Measurements from ENCODE around the gene SPINT2.
A peak's percentile ranks its signal among the peaks of the same experiment; 100 is the strongest.
"Not testable (repeated sequence)": the region's sequence is repeated elsewhere in the genome, so short reads cannot be mapped to it uniquely, and the experiment has no call there.

SPINT2 gene

DNA sequence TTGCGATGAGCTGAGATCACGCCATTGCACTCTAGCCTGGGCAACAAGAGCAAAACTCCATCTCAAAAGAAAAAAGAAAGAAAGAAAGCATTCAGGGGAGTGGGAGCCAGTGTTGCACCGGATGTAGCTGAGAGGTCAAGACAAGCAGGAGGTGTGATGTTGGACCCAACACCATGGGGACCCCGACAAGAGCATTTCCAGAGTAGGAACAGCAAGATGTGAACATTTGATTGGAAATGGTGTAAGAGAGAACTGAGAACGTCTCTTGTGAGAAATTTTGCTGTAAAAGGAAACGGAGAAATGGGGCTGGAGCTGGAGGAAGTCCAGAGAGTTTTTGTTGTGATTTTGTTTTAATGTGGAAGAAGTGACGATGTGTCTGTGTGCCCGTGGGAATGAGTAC is 24.6 kb upstream of the SPINT2 start:
- DNase-seq (ENCODE audit: low read depth in 2 of 2): no peak

DNA sequence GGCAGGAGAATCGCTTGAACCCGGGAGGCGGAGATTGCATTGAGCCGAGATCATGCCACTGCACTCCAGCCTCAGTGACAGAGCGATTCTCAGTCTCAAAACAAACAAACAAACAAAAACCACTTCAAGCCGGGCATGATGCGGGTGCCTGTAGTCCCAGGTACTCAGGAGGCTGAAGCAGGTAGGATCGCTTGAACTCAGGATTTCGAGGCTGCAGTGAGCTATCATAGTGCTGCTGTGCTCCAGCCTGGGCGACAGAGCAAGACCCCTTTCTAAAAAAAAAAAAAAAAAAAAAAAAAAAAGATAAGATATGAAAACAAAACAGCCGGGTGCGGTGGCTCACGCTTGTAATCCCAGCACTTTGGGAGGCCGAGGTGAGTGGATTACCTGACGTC is 21.1 kb upstream of the SPINT2 start:
- DNase-seq (ENCODE audit: low read depth in 2 of 2): no peak

DNA sequence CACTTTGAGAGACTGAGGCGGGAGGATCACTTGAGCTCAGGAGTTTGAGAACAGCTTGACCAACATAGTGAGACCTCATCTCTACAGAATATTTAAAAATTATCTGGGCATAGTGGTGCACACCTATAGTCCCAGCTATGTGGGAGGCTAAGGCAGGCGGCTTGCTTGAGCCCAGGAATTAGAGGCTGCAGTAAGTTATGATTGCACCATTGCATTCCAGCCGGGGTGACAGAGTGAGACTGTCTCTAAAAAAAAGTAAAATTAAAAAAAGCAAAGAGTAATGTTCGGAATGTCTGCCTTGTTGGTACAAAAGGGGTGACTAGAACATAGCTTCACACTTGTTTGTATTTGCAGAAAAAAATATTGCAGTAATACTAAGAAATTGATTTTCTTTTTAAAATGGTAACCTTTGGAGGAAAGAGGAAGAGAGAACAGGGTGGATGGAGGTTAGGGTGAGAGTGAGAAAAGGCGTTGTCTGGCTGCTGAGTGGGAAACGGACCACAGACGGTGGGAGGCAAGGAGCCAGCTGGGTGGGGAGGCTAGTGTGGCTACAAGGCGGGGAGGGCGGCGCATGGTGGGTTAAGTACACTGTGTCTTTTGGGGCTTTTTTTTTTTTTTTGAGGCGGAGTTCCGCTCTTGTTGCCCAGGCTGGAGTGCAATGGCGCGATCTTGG is 18.4 kb upstream of the SPINT2 start:
- no peak for DNase-seq (ENCODE audit: low read depth in 2 of 2)

DNA sequence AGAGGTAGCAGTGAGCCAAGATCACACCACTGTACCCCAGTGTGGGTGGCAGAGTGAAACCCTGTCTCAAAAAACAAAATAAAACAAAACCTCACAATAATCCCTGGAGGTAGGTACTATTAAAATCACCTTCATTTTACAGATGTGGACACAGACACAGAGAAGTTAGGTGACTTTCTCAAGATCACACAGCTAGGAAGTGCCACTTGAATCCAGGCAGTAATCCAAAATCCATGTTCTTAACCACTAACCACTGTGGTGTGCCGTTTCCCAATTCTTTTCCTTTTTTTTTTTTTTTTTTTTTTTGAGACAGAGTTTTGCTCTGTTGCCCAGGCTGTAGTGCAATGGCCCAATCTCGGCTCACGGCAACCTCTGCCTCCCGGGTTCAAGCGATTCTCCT is 17.2 kb upstream of the SPINT2 start:
- no peak for DNase-seq (ENCODE audit: low read depth in 2 of 2)

DNA sequence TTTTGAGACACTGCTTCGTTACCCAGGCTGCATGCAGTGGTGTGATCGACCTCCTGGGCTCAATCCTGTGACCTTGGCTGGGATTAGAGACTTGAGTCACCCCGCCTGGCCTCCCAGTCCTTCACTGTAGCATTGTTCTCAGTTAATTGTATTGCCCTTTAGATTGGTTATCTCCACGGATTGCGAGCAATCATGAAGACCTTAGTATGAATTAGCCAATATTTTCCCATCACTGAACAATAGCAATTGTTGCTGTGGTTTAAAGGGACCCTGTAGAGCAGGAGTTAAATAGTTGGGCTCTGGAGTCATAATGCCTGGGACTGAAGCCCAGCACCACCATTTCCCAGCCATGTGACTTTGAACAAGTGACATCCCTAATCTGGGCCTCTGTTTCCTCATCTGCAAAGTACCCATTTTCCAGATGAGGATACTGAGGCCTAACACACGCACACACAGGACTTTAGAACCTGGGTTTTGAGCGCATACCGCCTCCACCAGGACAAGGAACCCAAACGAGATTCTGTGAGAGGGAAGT is 16.6 kb upstream of the SPINT2 start:
- DNase-seq (ENCODE audit: low read depth in 2 of 2): no peak

DNA sequence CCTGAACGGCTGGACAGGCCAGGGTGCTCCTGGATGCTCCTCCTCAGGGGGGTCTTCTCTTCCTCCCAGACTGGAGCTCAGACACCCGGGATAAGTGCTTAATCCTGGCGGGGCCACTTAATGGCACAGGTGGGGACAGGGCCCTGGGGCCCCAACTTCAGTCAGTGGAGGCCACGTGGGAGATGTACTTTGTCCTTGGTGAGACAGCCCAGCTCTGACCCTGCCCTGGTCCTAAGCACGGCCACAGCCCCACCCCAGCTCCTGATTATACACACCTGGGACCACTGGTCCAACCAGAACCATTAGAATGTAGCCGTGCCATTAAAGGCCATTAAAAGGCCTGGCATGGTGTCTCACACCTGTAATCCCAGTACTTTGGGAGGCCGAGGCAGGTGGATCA is 16.0 kb upstream of the SPINT2 start:
- DNase-seq (ENCODE audit: low read depth in 2 of 2): no peak

DNA sequence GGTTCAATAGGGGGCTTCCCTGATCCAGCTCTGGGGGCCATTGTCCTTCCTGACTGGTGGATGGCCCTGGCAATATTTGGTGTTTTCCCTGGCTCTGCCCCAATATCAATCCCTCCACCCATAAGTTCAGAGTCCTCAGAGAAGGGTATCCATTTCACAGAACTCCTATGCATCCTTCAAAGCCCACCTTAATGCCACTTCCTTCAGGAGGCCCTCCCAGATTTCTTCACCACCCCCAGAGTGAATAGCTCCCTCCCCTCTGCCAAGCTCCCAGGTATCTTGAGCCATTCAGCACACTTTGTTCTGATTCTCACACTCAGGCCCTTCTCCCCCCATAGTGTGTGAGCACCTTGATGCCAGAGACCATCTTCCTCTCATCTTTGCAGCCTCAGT is 13.9 kb upstream of the SPINT2 start:
- no peak for DNase-seq (ENCODE audit: low read depth in 2 of 2)

DNA sequence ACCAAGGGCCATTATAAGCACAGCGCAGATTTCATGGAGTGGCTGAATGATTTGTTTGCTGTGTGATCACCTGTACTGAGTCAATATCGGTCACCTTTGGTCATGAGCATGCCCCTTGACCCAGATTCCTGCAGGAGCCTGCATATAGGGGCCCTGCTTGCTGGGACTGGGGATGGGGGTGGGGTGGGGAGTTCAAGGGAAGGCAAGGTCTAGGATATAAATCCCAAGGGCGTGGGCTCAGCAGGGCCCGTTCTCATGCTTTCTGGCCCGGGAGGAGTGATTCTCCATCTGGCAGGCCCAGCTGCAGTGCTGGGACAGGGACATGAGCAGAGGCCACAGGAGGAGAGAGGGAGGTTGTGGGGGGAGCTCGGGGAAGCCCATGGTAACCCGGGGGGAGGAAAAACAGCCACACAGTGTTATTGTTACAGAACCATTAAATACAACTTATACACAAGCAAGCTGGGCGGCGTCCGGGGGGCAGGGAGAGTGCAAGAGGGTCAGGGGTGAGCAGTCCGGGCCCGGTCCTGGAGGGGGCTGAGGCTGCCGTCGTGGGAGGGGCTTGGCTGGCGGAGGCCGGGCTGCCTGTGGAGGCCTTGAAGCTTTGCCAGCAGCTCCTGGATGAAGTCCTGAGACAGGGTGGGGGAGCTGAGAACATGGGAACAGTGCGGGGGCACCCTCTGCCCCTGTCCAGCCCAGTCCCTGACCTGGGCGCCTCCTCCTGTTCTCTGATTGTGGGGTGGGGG is 13.4 kb upstream of the SPINT2 start:
- no peak for DNase-seq (ENCODE audit: low read depth in 2 of 2)

DNA sequence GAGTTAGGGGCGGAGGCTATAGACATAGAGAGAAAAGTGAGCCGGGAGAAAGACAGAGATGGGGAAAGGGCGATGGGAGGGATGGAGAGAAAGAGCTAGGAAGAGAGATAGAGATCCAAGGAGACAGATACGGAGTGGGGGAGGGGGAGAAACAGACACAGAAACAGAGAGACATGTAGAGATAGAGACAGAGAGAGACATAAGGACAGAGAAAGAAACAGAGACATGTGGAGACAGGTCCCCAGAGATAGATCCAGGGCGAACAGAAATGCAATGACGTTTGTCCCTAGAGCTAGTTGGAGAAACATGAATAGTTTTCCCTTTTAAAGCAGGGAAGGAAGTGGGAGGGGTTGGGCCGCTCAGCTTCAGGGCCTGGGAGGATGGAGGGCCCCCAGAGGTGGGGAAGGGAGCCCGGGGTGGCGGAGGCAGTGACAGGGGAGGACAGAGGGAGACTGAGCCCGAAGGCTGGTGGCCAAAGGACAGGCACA is 12.8 kb upstream of the SPINT2 start:
- no peak for DNase-seq (ENCODE audit: low read depth in 2 of 2)

DNA sequence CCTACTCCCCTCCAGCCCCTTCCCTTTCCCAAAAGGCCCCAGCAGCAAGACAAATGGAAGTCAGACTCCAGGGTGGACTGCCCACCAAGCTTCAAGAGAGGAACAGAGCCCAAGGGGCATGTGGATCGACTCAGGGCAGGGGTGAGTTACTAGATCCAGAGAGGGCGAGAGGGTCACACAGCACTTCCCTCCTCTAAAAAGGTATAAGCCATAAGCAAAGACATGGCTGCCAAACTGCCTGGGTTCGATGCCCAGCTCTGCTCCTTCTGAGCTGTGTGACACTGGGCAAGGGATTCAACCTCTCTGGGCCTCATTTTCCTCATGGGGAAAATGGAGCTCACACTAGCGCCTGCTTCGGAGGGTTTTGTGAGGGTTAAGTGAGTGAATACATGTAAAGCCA is 12.0 kb upstream of the SPINT2 start:
- no peak for DNase-seq (ENCODE audit: low read depth in 2 of 2)

DNA sequence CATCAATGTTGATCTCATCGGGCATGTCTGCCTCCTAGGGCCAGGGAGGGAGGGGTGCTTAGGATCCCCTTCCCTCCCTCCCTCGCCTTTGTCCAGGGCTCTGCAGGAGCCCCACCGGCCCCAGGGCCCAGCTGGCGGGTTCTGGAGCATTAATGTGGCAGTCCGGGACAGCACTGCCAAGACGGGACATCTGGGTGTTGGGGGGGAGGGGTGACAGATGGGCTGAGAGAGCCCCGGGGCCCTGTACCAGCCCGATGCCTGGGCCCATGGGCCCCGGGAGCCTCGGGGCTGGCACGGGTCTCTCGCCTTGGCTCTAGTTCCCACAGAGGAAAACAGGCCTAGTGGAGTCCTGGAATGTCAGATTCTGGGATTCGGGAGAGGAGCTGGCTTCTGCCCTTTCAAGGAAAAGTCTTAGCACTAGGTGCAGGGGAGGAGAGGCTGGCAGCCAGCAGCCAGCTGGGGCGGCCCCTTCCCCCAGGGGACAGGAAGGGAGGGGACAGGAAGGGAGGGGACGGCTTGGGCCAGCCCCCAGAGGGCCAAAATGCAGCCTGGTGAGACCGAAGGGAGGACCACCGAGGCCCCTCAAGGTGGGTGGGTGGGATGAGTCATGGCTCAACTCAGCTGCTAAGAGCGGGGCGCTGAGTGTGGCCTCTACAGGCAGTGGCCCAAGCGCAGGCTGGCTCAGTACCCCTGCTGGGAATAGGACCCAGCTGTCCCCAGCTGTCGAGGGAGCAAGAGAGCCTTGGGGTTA is 11.3 kb upstream of the SPINT2 start:
- no peak for DNase-seq (ENCODE audit: low read depth in 2 of 2)

DNA sequence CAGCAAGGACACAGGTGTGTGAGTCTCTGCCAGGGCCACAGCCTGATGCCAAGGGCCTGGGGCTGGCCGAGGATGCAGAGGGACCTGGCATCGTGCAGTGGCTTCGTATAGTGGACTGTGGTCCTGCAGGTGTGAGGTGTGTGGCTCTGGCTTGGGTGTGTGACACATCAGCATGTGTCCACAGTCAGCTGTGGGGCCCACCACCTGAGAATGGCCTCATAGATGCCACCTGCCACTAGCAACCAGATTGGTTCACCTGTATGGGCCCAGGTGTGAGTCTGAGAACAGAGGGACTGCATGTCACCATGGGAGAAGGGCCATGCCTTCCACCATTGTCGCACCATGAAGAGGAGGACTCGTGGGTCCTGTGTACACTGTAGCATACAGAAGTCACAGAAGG is 10.6 kb upstream of the SPINT2 start:
- DNase-seq (ENCODE audit: low read depth in 2 of 2): no peak

DNA sequence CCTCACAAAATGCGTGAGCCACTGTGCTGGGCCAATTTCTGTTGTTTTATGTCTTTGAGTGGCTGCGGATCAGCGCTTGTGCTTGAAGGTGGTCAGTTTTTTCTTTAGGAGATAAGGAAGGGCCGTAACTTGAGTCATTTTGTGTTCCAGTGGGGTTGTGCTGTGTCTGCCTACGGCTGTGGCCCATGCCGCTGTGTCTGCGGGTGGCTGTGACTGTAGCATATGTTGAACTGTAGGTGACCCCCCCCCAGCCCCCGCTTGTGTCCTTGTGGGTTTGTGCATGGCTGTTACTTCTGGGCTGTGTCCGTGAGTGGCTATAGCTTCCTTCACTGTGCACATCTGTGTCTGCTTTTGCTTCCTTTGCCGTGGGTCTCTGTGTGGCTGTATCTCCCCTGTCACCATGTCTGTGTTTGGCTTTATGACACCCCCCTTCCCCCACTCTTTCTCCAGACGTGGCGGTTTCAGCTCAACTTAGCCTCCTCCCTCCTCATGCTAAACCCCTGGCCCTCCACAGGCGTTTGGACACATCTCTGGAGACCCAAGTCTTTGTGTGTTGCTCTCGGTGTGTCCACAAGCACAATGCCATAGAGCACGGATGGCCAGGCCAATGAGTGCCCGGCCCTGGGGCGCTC is 8.9 kb upstream of the SPINT2 start:
- DNase-seq (ENCODE audit: low read depth in 2 of 2): no peak

DNA sequence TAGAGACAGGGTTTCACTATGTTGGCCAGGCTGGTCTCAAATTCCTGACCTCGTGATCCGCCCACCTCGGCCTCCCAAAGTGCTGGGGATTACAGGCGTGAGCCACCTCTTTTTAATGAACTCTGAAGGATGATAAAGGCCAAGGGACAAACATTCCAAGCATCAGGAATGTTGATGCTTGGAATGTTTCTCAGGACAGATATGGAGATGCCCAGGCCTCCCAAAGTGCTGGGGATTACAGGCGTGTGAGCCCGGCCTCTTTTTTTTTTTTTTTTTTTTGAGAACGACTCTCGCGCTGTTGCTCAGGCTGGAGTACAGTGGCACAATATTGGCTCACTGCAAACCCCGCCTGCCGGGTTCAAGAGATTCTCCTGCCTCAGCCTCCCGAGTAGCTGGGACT is 2.4 kb upstream of the SPINT2 start:
- DNase-seq (ENCODE audit: low read depth in 2 of 2): not testable (repeated sequence)

DNA sequence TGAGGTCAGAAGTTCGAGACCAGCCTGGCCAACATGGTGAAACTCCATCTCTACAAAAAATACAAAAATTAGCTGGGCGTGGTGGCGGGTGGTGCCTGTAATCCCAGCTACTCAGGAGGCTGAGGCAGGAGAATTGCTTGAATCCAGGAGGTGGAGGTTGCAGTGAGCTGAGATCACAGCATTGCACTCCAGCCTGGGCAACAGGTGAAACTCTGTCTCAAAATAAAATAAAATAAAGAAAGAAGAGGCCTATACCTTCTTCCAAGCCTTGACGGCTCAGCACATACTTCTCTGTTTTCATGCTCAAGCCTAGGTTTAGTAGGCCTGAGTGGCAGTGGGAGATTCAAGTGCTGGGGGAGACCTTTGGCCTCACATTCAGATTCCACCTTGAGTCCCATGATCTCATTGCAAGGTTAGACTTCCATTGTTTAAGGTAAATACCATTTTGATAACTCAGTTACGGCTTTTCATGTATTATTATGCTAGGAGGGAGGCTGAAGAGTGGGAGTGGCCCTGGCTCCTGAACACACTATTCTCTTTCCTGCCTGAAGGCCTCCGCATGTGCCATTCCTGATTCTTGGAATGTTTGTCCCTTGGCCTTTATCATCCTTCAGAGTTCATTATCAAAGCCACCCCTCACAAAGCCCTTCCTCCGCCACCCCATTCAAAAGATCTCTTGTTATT is 1.6 kb upstream of the SPINT2 start:
- no peak for DNase-seq (ENCODE audit: low read depth in 2 of 2)

DNA sequence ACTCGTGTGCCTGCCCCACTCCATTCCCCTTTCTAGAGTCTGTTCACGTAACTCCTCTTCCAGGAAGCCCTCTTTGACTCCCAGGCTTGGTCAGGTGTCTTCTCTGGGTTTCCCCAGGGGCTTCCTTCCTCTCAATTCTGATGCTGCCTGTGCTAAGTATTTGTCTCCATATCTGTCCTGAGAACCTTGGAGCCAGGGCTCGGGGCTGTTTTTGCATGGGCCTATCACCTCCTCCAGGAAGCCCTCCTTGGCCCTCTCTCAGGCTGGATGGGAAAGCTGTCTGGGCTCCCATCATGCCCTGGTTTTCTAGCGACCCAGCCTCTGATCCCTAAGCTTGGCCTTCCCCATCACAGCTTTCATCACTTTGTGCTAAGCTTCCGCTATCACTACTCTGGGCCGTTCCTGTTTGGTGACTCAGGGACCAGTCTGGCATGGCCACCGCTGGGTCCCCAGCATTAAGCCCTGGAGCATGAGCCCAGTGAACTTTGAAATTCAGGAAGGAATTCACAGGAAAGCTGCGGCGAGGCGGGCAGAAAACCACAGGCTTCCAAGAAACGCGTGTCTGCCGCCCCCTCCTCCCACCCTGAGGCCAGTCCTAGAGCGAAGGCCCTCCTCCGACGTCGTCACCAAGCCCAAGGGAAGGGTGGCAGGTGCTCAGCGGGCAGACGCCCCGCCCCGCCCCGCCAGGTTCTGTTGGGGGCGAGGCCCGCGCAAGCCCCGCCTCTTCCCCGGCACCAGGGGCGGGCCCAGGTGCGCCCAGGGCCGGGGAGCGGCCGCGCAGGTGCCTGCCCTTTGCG is 486 bp upstream of the SPINT2 start:
- DNase-seq (ENCODE audit: low read depth in 2 of 2): peak; percentile 69 to 70

DNA sequence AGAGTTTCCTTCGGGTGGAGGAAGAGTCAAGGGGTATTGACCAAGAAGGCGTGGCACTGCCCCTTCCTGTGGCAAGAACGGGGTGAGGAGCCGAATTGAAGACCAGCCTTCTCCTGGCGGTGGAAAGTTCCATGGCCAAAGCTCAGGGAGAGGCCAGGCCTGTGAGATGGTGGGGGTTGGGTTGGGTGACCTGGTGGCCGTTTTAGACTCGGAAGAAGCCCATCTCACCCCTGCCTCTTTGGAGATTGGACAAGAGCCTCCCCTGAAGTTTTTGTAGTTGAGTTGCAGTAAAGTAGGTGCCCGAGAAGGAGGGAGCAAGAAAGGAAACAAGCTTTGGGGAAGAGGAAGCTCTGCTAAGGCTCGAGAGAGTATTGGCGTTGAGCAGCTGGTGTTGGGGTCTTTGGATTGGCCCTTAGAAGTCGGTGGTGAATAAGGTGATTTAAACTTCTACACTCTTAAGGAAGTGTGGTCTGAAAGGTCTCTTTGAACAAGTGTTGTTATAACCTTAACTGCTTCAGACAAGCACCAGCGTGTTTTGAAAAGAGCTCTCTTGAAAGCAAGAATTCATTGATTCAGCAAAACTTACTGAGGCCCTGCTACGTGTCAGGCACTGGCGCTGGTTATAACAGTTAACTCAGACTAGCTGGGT is 964 bp downstream of the SPINT2 start:
- DNase-seq (ENCODE audit: low read depth in 2 of 2): no peak

DNA sequence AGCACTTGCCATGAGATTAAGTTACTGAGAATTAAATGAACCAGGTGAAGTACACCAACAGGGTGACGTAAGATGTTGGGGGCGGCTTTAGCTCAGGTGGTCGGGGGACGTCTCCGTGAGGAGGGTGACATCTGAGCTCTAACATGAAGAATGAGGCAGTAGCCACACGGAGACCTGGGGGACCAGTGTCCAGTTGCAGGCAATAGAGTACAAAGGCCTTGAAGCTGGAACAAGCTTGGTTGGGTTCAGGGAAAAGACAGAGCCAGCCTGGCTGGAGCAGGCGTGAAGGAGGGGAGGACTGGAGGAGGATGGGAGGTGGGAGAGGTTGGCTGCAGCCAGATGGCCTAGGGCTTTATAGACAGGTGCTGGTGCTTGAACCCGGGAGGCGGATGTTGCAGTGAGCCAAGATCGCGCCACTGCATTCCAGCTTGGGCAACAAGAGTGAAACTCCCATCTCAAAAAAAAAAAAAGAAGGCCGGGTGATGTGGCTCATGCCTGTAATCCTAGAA is 1.6 kb downstream of the SPINT2 start:
- DNase-seq (ENCODE audit: low read depth in 2 of 2): no peak

DNA sequence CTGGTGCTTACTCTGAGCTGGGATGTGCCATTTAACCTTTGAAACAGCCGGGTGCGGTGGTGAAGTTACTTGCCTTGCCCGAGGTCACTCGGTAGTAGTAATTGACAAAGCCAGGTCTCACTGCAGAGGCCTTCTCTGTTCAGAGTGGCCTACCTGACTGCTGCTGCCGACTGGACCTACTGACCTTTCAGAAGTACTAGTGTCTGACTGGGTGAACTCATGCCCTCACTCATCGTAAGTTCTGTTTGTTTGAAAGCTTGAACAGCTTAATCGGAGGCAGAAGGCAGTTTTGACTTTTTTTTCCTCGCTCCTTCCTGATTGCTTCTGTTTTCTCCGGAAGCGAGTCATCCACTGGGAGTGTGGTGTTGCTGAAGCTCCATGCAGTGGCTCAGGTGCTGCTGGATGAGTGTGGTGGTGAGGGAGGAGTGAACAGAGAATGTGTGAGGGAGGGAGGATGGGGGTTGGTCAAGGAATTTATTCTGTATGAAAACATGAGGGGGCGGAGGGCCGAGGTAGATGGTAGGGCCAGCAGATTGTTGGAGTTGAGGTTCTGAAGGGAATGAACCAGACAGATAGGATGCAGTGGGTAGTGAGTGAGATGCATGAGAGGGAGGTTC is 2.7 kb downstream of the SPINT2 start:
- DNase-seq (ENCODE audit: low read depth in 2 of 2): no peak
